PC-3 (cell line): ENCODE results near the gene HERC6.

Source experiments
- EZH2 ChIP-seq: fragments of 300-600 bp; sonication (generic); IDR thresholded peaks from one replicate; pipeline ENCODE4 v1.6.1; 2017; ENCODE audit warnings: antibody characterized with exemption, mild to moderate bottlenecking, low read length; ENCODE audit not compliant: unreplicated experiment
- TF ChIP-seq, protein P1 (sequence below): fragments of 300-600 bp; sonication (generic); conservative IDR thresholded peaks from 2 replicates; pipeline ENCODE4 v1.5.1; 2017; ENCODE audit warnings: antibody characterized with exemption, low read depth, mild to moderate bottlenecking, low read length

DNA sequence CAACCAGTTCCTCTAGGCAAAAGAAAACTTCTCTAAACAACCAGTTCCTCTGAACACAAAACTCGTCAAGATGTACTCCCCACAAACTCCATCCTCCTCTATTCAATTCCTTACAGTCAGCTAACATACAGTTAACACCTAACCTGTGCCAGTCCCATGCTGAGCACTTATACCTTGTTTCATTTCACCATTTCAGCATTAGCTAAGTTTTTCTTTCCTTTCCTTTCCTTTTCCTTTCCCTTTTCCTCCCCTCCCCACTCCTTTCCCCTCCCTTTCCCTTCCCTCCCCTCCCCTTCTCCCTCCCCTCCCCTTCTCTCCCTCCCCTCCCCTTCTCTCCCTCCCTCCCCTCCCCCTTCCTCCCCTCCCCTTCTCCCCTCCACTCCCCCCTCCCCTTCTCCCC is 13.1 kb downstream of the HERC6 start:
- no peak for TF ChIP-seq EZH2
- TF ChIP-seq, protein P1, sequence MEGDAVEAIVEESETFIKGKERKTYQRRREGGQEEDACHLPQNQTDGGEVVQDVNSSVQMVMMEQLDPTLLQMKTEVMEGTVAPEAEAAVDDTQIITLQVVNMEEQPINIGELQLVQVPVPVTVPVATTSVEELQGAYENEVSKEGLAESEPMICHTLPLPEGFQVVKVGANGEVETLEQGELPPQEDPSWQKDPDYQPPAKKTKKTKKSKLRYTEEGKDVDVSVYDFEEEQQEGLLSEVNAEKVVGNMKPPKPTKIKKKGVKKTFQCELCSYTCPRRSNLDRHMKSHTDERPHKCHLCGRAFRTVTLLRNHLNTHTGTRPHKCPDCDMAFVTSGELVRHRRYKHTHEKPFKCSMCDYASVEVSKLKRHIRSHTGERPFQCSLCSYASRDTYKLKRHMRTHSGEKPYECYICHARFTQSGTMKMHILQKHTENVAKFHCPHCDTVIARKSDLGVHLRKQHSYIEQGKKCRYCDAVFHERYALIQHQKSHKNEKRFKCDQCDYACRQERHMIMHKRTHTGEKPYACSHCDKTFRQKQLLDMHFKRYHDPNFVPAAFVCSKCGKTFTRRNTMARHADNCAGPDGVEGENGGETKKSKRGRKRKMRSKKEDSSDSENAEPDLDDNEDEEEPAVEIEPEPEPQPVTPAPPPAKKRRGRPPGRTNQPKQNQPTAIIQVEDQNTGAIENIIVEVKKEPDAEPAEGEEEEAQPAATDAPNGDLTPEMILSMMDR: no peak
